GM18858 (cell line): ENCODE results near the gene EPN3.

Source experiments
- ATAC-seq: cut with Tn5 transposase; IDR thresholded peaks from one replicate; pipeline ENCODE4 v1.9.1; 2021; ENCODE audit not compliant: unreplicated experiment

EPN3 gene

GRCh38 chr17:50586421-50587247 lies 54.1 kb downstream of the EPN3 start:
- no peak for ATAC-seq

GRCh38 chr17:50587571-50587970 lies 55.0 kb downstream of the EPN3 start:
- ATAC-seq, result no peak

GRCh38 chr17:50588391-50589049 lies 56.0 kb downstream of the EPN3 start:
- no peak for ATAC-seq

- no peak for ATAC-seq
Measured at GRCh38 chr17:50589095-50589705, 56.7 kb downstream of the EPN3 start.

- no peak for ATAC-seq
Measured at GRCh38 chr17:50590946-50591737, 58.6 kb downstream of the EPN3 start.

GRCh38 chr17:50593321-50593720 lies 60.8 kb downstream of the EPN3 start:
- ATAC-seq, result no peak
